ENCODE results near the gene C10orf90. TPM values are rescaled to one million over a fixed set of nuclear protein-coding genes. Genes with fewer than 3 reads are reported as not detected.

The C10orf90 gene
- total RNA-seq, 2 experiments from 2014 or later, result not detected

GRCh38 chr10:126637501-126637900, 33.0 kb downstream of the C10orf90 start:
- Mint-ChIP-seq H3K36me3 (ENCODE audit: low read depth) (no peaks in the 10 kb centered on the region), H3K27me3 (no peaks in the 10 kb centered on the region), H3K4me1 (ENCODE audit: low read depth) (no peaks in the 10 kb centered on the region), H3K27ac (no peak overlapping the region), H3K4me3 (no peak overlapping the region), H3K9me3 (no peaks in the 10 kb centered on the region)
- no peaks in the 10 kb centered on the region for H3K4me1 ChIP-seq (ENCODE audit: insufficient read depth, low read length)
- CTCF ChIA-PET, result no interaction called here
- no peak for TF ChIP-seq CTCF (IDR thresholded peaks at IDR 0.05)
- H3K4me3 ChIP-seq (ENCODE audit: low read length), result no peak overlapping the region
- no peak overlapping the region for H3K27ac ChIP-seq (ENCODE audit: low read depth in 1 of 2, low read length in 2 of 2)
- H3K27me3 ChIP-seq (ENCODE audit: control insufficient read depth in 1 of 2, insufficient read depth in 2 of 2, low read length in 2 of 2), result no peaks in the 10 kb centered on the region
- POLR2A ChIA-PET, result no interaction called here
- H3K9me3 ChIP-seq (ENCODE audit: control insufficient read depth in 1 of 2, insufficient read depth in 1 of 2, low read length in 2 of 2), result peaks cover 4% of the 10 kb centered on the region in 2 experiments
- ATAC-seq (ENCODE audit: poor library complexity), result no peak
- no peak for DNase-seq
- intact Hi-C loops (cut with DNase I, micrococcal nuclease), result no loop called here
- no peaks in the 10 kb centered on the region for H3K36me3 ChIP-seq (ENCODE audit: insufficient read depth, low read length)

- H3K27ac ChIP-seq (ENCODE audit: low read depth in 1 of 2, low read length in 2 of 2), result no peak overlapping the region
- H3K36me3 ChIP-seq (ENCODE audit: insufficient read depth, low read length), result no peaks in the 10 kb centered on the region
- H3K4me1 ChIP-seq (ENCODE audit: insufficient read depth, low read length), result no peaks in the 10 kb centered on the region
- no peak overlapping the region for H3K4me3 Mint-ChIP-seq
- no peaks in the 10 kb centered on the region for H3K4me1 Mint-ChIP-seq (ENCODE audit: low read depth)
- intact Hi-C loops (cut with DNase I, micrococcal nuclease), result no loop called here
- ChIA-PET CTCF (no interaction called here), POLR2A (no interaction called here)
- H3K27ac Mint-ChIP-seq, result no peak overlapping the region
- no peaks in the 10 kb centered on the region for H3K36me3 Mint-ChIP-seq (ENCODE audit: low read depth)
- no peaks in the 10 kb centered on the region for H3K9me3 Mint-ChIP-seq
- no peak for TF ChIP-seq CTCF (IDR thresholded peaks at IDR 0.05)
- no peaks in the 10 kb centered on the region for H3K27me3 ChIP-seq (ENCODE audit: control insufficient read depth in 1 of 2, insufficient read depth in 2 of 2, low read length in 2 of 2)
- DNase-seq, result no peak
- H3K27me3 Mint-ChIP-seq, result no peaks in the 10 kb centered on the region
- peaks cover 0 to 4% of the 10 kb centered on the region in 2 experiments for H3K9me3 ChIP-seq (ENCODE audit: control insufficient read depth in 1 of 2, insufficient read depth in 1 of 2, low read length in 2 of 2)
- H3K4me3 ChIP-seq (ENCODE audit: low read length), result no peak overlapping the region
- no peak for ATAC-seq (ENCODE audit: poor library complexity)
Measured at GRCh38 chr10:126634911-126635310, 35.6 kb downstream of the C10orf90 start.

GRCh38 chr10:126634347-126634746, 36.1 kb downstream of the C10orf90 start:
- Mint-ChIP-seq H3K36me3 (ENCODE audit: low read depth) (no peaks in the 10 kb centered on the region), H3K27me3 (no peaks in the 10 kb centered on the region), H3K27ac (no peak overlapping the region), H3K4me3 (no peak overlapping the region), H3K9me3 (no peaks in the 10 kb centered on the region), H3K4me1 (ENCODE audit: low read depth) (no peaks in the 10 kb centered on the region)
- Histone ChIP-seq H3K36me3 (ENCODE audit: insufficient read depth, low read length) (no peaks in the 10 kb centered on the region), H3K27ac (ENCODE audit: low read depth in 1 of 2, low read length in 2 of 2) (no peak overlapping the region), H3K4me3 (ENCODE audit: low read length) (no peak overlapping the region), H3K4me1 (ENCODE audit: insufficient read depth, low read length) (no peaks in the 10 kb centered on the region), H3K27me3 (ENCODE audit: control insufficient read depth in 1 of 2, insufficient read depth in 2 of 2, low read length in 2 of 2) (no peaks in the 10 kb centered on the region), H3K9me3 (ENCODE audit: control insufficient read depth in 1 of 2, insufficient read depth in 1 of 2, low read length in 2 of 2) (peaks cover 0 to 4% of the 10 kb centered on the region in 2 experiments)
- intact Hi-C loops (cut with DNase I, micrococcal nuclease), result no loop called here
- TF ChIP-seq CTCF (IDR thresholded peaks at IDR 0.05), result no peak
- ATAC-seq (ENCODE audit: poor library complexity) (no peak), DNase-seq (no peak)
- ChIA-PET POLR2A (no interaction called here), CTCF (no interaction called here)
